GM10266 (cell line): ENCODE results near the gene DPYSL5.

Source experiments
- DNase-seq: peaks from one replicate; pipeline ENCODE4 v3.0.0; 2012; ENCODE audit errors: extremely low spot score
- CTCF ChIP-seq: IDR thresholded peaks from 2 replicates; pipeline ENCODE4 v1.5.1; 2012; ENCODE audit warnings: mild to moderate bottlenecking, low read depth; ENCODE audit not compliant: control insufficient read depth, insufficient read depth; ENCODE audit errors: missing control alignments

Gene DPYSL5

GRCh38 chr2:26913999-26914658 is 66.2 kb downstream of the DPYSL5 start:
- no peak for DNase-seq
- no peak for TF ChIP-seq CTCF

- TF ChIP-seq CTCF, result no peak
- DNase-seq, result no peak
Measured at GRCh38 chr2:26914659-26915310, 66.9 kb downstream of the DPYSL5 start.

- no peak for TF ChIP-seq CTCF
- no peak for DNase-seq
Measured at GRCh38 chr2:26915316-26915715, 67.4 kb downstream of the DPYSL5 start.

- no peak for TF ChIP-seq CTCF
- DNase-seq, result no peak
Measured at GRCh38 chr2:26916128-26916692, 68.3 kb downstream of the DPYSL5 start.

- TF ChIP-seq CTCF, result no peak
- no peak for DNase-seq
Measured at GRCh38 chr2:26917135-26917836, 69.4 kb downstream of the DPYSL5 start.

- TF ChIP-seq CTCF, result no peak
- DNase-seq, result no peak
Measured at GRCh38 chr2:26921323-26921722, 73.4 kb downstream of the DPYSL5 start.
